Measurements from ENCODE around the gene NEK8.
"Not testable (repeated sequence)": the region's sequence is repeated elsewhere in the genome, so short reads cannot be mapped to it uniquely, and the experiment has no call there.

The NEK8 gene

DNA sequence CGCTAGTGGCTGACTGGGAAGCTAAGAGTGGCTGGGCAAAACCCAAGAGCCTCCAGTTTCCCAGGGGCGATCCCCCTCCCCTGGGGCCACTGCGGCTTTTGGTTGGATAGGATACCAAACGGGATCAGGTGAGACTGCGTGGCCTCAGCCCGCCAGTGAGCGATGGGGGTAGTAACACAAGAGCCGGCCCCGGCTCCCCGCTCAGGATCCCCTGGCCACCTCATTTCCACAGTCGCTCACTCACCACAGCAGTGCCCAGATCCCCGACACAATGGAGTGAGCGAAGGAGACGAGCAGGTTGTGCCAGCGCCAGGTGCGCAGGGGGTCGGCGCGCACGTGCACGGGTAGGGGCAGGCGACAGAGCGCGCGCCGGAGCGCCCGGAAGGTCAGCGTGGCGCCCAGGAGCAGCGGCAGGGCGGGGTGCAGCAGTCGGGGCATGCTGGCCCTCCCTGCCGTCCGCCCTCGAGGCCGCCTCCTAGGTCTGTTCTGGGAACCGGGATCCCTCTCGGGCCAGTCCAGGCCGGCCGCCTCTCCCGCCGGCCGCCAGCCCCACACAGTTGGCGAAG is 2.8 kb upstream of the NEK8 start:
- DNase-seq = no peak

DNA sequence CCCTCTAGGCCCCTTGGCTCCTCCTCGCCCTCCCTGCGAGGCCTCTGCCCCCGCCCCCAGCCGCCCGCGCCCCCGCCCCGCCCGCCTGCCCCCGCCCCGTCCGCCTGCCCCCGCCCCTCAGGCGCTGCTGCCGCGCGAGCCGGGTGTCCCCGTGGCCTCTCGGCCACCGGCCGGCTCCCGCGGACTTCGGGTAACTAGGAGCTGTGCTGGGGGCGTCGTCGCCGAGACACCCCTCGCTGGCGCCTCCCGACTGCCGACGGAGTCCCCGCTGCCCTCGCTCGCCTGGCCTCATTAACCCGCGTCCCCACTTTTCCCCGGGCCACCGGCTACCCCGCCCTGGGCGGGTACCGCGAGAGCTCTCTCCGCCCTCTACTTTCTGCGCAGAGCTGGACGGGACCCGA is 2.4 kb upstream of the NEK8 start, which contains the start of gene TLCD1:
TSS of gene TLCD1 (minus strand) at position 8 of the 401 bp plus-strand sequence. CDS start 136 bp downstream, outside the sequence.
- DNase-seq = peak; percentile 50

DNA sequence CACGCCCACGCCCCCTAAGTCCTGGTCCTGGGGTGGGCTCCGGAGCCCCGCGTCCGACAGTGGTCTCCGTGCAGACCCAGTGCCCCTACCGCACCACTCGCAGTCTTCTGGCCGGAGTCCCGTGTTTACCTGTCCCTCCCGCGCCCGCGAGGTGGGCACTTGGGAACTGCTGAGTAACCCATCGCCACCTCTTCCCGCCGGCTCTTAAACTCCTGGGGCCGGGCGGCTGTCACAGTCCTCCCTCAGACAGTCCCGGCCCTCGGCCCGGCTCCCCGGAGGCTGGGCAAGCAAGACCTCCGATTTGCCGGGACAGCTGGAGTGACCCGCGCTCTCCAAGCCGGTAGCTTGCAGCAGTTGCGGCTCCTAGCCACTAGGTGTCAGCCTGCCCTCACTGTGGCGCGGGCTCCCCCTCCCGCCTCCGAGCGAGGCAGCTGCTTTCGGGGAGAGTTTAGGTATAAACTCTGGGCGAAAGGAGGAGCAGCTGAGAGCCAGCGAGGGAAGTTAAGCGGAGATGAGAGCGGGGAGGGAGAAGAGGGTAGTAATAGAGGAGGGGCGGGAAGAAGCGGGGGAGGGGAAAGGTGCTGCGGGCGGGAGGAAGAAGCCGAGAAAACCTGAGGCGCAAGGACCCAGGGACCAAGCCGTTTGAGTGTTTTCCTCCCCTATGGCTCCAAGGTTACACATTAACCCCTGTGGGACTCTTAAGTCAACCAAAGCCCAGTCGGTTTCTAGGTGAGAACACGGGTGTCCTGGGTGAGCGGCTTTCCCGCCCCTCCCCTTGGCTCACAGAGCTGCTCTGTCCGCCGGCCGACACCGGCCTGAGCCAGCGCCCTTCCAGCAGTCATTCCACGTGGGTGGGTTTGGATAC is 1.7 kb upstream of the NEK8 start:
- DNase-seq = peak; percentile 85

DNA sequence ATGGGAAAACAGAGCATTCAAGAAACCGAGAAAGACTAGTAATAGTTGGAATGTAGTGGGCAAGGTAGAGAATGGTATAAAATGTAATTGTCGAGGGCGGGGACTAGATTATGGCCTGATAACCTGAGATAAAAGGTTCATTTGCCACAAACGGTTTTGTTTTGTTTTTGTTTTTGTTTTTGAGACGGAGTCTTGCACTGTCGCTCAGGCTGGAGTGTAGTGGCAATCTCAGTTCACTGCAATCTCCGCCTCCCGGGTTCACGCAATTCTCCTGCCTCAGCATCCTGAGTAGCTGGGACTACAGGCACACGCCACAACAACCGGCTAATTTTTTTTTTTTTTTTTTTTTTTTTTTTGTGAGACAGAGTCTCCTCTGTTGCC is 1.4 kb downstream of the NEK8 start:
- DNase-seq = no peak

DNA sequence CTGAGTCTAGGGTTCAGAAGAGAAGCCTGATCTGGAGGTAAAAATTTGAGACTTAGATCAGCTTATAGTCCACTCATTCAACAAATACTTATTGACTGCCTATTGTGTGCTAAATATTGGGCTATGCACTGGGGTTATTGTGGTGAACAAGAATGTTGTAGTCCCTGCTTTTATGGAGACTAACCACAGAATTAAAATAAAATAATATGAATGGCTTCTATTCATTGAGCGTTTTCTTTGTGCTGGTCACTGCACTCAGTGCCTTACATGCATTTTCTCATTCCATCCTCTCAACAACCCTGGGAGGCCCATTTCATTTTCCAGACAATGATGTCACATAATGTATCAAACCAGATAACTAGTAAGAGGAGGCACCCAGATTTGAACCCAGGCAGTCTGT is 4.8 kb downstream of the NEK8 start:
- no peak for DNase-seq

DNA sequence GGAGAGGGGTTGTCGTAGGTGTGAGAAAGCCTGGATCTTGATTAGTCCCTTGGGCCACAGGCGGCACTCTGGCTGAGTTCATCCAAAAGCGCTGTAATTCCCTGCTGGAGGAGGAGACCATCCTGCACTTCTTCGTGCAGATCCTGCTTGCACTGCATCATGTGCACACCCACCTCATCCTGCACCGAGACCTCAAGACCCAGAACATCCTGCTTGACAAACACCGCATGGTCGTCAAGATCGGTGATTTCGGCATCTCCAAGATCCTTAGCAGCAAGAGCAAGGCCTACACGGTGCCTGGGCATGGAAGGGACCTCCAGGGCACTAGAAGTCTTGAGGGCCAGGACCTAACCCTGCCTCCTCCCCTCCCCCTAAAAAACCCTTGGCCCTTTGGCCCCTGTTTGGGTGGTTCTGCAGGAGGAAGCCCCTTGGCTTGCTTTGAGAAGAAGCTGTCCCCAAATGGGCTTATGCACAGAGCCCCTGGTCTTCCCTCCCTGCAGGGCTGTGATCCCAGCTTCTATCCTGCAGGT is 6.2 kb downstream of the NEK8 start:
- no peak for DNase-seq

DNA sequence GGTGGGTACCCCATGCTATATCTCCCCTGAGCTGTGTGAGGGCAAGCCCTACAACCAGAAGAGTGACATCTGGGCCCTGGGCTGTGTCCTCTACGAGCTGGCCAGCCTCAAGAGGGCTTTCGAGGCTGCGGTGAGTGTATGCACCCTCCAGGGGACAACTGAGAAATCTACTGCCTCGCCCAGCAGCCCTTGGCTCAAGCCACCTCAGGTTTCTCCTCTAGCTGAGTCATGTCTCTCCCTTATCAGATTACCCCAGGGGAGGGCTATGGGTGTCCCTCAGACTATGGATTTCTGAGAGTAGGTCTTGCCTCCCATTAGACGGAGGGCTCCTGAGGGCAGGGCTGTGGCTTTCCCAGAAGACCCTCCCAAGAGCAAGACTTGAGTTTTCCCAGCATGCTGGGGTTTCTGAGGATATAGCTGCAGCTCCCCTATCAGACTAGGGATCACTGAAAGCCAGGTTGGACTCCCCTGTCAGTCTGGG is 6.7 kb downstream of the NEK8 start:
- no peak for DNase-seq

DNA sequence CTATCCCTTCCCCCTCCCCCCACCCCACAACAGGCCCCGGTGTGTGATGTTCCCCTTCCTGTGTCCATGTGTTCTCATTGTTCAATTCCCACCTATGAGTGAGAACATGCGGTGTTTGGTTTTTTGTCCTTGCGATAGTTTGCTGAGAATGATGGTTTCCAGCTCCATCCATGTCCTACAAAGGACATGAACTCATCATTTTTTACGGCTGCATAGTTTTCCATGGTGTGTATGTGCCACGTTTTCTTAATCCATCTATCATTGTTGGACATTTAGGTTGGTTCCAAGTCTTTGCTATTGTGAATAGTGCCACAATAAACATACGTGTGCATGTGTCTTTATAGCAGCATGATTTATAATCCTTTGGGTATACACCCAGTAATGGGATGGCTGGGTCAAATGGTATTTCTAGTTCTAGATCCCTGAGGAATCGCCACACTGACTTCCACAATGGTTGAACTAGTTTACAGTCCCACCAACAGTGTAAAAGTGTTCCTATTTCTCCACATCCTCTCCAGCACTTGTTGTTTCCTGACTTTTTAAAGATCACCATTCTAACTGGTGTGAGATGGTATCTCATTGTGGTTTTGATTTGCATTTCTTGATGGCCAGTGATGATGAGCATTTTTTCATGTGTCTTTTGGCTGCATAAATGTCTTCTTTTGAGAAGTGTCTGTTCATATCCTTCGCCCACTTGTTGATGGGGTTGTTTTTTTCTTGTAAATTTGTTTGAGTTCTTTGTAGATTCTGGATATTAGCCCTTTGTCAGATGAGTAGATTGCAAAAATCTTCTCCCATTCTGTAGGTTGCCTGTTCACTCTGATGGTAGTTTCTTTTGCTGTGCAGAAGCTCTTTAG is 7.6 kb downstream of the NEK8 start:
- DNase-seq = not testable (repeated sequence)

DNA sequence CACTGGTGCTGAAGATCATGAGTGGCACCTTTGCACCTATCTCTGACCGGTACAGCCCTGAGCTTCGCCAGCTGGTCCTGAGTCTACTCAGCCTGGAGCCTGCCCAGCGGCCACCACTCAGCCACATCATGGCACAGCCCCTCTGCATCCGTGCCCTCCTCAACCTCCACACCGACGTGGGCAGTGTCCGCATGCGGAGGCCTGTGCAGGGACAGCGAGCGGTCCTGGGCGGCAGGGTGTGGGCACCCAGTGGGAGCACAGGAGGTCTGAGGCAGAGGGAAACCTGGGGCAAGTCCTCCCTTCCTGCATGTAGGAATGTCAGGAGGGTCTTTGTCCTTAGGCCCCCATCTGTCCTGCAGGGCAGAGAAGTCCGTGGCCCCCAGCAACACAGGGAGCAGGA is 8.7 kb downstream of the NEK8 start:
- DNase-seq = no peak

DNA sequence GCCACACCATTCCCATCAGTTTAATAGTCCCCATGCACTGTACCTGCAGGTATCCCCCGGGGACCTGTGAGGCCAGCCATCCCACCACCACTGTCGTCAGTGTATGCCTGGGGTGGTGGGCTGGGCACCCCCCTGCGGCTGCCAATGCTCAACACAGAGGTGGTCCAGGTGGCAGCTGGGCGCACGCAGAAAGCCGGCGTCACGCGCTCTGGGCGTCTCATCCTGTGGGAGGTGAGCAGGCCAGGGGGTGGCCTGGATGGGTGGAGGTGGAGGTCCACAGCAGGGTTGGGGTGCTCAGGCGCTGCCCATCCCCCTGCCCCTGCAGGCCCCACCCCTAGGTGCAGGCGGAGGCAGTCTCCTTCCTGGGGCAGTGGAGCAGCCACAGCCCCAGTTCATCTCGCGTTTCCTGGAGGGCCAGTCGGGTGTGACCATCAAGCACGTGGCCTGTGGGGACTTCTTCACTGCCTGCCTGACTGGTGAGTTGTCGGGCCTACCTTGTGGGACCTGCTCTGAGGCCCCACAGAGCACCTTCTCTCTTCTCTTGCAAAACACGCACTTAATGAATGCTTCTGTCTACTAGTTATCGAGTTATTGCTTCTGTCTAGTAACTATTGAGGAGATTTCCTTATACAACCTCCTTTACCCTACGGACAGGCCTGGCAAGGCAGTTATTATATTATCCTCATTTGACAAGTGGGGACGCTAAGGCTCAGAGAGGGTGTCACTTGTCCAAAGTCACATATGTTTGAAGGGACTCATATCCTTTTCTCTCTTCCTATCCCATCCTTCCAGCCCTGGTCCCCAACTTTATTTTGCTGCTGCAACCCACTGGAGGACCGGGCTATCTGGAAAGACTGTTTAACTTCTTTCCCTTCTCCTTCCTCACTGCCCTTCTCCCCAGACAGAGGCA is 9.4 kb downstream of the NEK8 start:
- DNase-seq = no peak

DNA sequence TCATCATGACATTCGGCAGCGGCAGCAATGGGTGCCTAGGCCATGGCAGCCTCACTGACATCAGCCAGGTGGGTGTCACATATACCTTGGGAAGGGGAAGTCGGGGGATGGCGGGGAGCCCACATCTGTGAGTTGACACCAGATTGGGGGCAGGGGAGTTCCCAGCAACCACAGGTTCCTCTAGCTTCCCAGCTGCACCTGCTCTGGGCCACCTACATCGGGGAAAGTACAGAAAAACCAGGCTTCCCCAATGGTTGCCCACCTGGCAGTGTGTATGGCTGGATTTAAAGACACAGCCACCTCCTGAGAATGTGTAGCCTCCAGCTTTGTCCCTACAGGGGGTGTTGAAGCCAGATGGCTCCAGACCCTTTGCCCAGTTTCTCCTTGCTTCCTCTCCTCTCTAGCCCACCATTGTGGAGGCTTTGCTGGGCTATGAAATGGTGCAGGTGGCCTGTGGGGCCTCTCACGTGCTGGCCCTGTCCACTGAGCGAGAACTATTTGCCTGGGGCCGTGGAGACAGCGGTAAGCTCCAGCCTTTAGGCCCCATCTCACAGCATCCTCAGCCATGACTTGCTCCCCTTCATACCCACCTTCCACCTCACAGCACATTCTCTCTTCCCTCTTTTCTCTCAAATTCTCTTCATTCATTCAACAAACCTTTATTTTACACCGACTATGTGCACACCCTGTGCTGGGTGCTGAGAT is 10.2 kb downstream of the NEK8 start:
- peak; percentile 46 for DNase-seq

DNA sequence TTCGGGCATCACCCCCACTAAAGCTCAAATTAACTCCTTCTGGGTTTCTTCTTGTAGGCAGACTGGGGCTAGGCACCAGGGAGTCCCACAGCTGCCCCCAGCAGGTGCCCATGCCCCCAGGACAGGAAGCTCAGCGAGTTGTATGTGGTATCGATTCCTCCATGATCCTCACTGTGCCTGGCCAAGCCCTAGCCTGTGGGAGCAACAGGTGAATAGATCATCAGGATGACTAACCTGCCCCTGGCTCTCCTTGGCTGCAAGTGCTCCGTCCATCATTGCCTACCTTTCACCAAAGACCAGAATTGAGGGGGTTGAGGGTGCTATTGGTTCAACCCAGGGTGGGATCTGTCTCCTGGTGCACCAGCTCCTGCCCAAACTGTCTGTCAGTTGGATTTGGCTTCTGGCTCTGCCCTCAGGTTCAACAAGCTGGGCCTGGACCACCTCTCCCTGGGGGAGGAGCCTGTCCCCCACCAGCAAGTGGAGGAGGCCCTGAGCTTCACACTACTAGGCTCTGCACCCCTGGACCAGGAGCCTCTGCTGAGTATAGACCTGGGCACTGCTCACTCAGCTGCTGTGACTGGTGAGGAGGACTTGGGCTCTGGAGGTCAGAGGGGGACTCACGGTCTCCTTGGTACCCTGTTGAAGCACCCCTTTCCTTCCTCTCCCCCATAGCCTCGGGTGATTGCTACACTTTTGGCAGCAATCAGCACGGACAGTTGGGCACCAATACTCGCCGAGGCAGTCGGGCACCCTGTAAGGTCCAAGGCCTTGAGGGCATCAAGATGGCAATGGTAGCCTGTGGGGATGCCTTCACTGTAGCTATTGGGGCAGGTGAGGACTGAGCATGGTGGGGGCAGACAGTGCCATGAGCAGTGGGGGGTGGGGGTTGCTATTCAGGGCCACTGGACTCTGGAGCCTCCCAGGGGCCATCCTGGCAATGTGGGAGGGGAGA is 12.1 kb downstream of the NEK8 start:
- DNase-seq = no peak

DNA sequence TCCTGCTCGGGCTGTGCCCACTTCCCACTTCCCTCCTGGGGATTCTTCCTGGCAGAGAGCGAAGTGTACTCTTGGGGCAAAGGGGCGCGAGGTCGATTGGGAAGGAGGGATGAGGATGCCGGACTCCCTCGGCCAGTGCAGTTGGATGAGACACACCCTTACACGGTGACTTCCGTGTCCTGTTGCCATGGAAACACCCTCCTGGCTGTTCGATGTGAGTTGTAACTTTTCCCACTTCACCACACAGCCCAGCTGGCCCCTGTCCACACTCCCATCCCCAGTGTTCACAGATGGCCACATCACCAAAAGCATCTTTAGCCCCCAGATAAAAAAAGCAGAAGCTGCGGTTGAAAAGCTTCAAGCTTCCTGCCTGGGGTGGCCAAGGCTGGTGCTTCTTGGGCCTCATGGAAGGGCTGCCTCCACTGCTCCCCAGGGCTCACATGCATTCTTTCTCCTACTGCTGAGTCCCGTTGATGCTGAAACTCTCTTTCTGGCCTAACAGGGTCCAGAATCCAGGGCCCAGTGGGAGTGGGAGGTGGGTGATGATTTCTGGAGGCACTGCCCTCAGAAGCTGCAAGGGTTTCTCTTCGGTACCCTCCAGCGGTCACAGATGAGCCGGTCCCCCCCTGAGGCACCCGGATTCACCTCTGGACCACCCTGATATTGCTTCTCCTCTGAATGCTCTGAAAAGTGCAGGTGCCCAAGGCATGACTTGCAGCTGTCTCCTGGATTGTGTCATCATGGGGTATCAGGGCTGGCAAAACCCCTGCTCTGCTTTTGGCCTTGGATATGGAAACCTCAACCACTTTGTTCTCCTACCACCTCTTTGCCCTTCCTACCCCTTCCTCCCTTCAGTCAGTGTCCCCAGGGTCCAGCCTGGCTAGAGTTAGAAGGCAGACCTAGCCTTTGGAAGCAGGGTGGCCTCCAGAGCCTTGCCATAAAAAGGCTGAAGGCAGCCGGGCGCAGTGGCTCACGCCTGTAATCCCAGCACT is 13.1 kb downstream of the NEK8 start:
- DNase-seq = no peak

DNA sequence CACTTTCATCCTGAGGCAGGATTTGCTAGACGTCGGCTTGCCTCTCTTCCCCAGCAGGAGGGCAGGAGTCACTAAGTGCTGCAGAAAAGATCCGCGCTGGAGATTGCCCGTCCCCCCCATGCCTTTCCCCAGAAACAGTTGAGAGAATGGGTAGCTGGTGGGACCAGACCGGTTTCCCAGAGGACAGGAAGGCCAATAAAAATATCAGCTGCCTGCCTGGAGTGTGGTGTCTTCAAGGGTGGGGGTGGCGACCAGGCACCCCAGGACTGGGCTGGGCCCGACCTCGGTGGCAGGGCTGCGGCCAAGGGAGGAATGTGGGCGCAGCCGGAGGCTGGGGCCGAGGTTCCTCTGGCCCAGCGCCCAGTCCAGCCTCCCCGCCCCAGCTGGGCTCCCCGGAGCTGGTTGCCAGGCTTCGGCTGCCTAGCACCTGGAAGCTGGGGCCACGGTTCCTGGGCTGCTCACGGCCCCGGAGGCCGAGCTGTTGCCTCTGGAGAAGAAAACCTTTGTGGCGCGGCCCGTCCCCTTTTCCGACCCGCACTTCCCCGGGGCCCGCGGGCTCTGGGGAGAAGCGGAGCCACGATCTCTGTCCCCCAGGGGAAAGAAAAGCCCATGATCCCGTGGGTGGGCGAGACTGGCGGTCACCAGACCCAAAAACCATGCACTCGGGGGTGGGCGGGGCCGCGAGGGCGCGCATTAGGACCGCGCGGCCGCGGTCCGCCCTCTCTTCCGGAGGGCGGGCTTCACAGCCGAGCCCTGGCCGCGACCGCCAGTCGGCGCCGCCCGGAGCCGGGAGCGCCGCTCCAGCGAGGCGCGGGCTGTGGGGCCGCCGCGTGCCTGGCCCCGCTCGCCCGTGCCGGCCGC is 14.9 kb downstream of the NEK8 start, which contains the start of gene TRAF4:
TSS of gene TRAF4 (plus strand) at position 769 of the 861 bp plus-strand sequence. CDS start 102 bp downstream, outside the sequence.
- DNase-seq = peak; percentile 55

DNA sequence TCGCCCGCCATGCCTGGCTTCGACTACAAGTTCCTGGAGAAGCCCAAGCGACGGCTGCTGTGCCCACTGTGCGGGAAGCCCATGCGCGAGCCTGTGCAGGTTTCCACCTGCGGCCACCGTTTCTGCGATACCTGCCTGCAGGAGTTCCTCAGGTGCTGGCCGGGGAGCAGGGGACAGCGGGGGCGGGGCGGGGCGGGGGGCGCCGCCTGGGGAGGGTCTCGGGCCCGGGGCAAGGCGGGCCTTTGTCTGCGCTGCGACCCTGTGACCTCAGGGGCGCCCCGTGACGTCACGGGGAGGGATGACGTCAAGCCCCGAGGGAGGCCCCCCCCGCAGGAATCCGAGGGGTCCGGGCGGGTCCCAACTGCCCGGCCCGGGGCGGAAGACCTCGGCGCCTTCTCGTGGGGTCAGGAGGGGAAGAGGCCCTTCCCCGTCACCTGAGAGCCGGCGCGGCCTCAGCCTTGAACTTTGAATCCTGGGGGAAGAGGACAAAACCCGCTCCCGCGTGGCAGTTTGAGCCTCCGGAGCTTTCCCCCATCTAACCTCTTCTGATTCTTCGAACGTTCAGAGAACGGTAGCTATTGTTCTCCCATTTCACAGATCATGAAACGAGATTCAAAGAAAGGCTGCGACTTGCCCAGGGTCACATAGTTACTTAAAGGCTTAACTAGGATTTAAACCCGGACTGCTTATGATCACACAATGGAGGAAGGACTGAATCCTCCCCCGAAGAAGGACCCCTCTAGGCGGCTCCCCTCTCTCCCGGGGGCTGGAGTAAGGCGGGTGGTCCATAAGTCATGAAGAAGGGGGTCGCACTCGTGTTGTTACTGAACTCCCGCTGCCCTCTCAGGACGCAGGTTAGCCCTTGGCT is 15.8 kb downstream of the NEK8 start:
- DNase-seq = peak; percentile 57

DNA sequence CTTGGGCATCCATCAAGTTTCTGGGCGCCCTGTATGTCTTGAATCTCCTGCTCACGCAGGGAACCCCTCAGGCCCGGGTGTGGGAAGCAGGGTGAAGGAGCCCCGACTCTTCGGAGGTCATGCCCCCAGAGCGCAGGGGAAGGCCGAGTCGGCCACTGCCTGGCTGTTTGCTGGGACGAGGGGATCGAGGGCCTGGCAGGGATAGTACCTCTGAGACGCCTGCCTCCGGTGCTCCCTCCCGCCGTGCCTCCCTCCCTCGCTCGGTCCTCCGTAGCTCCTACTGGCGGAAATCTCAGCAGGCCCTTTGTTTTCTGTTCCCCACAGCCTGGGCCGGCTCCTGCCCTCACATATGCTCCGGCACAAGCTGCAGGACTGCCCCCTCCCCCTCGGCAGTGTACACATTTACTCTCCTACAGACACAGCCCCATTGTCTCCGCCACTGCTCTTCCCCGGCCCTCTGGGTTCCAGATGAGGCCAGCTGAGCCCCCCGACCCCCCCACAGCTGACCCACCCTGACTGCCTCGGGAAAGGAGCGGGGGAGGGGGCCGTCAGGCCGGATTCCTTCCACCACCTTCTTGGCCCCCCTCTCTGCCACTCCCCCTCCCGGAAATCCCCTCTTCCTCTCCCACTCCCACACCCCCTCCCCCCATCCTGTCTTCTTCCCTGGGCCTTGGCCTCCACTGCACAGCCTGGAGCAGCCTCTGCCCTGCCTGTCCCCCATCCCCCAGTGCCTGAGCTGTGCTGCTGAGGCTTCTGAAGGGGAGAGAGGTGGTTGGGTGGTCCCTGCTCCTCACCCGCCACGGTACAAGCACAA is 16.6 kb downstream of the NEK8 start:
- DNase-seq = no peak

Data from effector CD8-positive, alpha-beta T cell (primary cell).